ENCODE results near the gene SPRR1A.

Gene SPRR1A, protein sequence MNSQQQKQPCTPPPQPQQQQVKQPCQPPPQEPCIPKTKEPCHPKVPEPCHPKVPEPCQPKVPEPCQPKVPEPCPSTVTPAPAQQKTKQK

GRCh38 chr1:152983743-152984142, at the start of gene SPRR1A:
SPRR1A (plus strand) TSS chr1:152984081; CDS start chr1:152985231, 1,150 bp downstream.
- DNase-seq (ENCODE audit: extremely low read depth in 1 of 2, low read depth in 1 of 2), result no peak

DNA sequence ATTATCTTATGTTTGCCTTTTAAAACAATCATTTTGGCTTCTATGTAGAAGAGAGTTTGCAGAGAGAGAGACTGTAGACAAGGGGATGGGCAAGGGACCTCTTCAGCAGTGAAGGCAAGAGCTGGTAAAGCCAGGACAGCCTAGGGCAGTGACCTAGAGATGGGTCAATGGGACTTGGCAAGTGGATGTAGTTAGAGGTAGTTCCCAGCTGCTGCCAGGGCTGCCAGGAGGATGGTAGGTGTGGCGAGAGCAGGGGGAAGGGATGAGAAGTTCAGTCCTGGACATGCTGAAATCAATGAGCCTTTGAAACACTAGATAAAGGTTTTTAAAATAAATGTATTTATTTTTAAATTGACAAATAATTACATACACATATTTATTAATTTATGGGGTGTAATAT, 43.3 kb upstream of the SPRR1A start:
- no peak for DNase-seq (ENCODE audit: extremely low read depth in 1 of 2, low read depth in 1 of 2)

- no peak for DNase-seq (ENCODE audit: extremely low read depth in 1 of 2, low read depth in 1 of 2)
Measured at GRCh38 chr1:152941037-152941711, 42.7 kb upstream of the SPRR1A start.

- no peak for DNase-seq (ENCODE audit: extremely low read depth in 1 of 2, low read depth in 1 of 2)
Measured at GRCh38 chr1:152942161-152942560, 41.7 kb upstream of the SPRR1A start.

DNA sequence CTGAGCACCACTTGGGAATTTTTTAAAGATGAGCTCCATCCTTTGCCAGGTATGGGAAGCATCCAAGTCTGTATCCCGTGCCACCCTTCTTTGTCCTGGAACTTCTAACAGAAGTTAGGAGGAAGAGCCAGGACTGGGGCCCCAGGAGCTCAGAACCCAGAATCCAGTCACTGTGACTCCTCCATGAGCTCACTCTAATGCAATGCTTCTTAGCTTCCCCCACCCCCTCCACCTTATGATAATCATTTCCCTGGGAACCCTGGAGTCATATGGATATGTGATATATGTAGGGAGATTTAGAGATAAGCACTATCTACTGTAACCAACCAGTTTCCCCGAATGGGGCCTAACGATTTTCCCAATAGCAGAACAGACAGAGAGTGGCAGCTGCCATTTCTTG, 37.6 kb upstream of the SPRR1A start:
- no peak for DNase-seq (ENCODE audit: extremely low read depth in 1 of 2, low read depth in 1 of 2)

DNA sequence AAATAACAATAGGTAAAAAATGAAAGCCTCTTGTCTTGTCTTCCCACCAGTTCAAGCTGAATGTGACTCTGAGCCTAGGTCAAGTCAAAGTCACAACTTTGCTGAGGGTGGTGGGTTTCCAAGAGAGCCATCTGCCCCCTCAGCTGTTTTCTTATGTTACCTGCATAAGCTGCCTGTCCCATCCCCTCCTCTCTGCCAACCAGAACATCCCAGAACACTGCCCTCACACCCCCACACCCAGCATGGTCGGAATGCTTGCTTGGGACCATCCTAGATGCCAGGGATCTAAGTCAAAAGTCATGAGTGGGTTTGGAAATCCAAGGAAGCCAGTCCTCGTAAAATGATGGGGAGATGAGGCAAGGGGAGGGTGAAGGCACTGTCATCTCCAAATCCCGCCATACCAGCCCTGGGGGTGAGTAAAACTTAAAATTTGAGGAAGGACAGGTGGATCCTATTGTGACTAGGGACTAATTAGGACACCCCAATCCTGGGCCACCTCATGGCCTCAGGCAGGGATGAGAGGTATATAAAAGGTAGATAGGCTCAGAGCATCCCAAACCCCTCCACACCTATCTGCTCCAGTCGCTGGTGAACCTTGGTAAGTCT, 37.1 kb upstream of the SPRR1A start, which contains the start of gene SPRR5:
Gene SPRR5 (plus strand): TSS at position 556 of the 606 bp plus-strand sequence. CDS start 1,349 bp downstream, outside the sequence.
- DNase-seq (ENCODE audit: extremely low read depth in 1 of 2, low read depth in 1 of 2), result no peak

GRCh38 chr1:152951711-152952110, 32.2 kb upstream of the SPRR1A start:
- DNase-seq (ENCODE audit: extremely low read depth in 1 of 2, low read depth in 1 of 2), result no peak

DNA sequence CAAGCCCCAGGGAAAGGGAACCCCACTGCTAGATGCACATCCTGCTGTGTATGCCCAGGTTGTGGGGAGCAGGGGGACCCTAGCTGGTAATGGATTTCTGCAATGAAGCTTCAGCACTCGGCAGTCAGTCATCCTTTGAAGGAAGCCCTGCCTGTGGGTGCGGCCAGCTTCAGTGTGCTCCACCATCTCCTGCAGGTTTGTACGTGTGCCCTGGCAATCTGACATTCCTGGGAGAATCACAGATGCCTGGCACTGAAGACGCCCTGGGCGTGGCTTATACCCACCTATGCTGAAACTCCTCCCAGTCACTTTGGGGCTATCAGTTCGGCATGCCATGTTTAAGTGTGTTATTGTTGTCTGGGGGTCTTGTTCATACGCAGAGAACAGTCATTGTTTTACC, 30.1 kb upstream of the SPRR1A start:
- DNase-seq (ENCODE audit: extremely low read depth in 1 of 2, low read depth in 1 of 2), result no peak

DNA sequence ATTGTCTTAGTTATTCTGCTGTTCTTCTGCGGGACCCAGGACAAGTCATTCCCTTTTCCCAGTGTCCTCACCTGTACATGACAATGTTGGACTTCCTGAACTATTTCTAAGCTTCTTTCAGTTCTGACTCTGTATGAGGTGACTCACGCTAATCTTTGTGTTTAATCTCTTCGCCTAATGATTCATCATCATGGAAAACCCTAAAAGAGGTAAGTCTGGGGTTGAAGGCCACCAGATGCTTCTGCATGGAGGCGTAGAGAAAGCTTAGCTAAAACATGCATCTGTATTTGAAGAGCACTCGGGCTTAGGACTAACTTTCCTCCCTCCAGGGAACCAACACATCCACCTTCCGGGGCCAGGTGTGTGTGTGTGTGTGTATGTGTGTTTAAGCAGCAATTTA, 29.4 kb upstream of the SPRR1A start:
- DNase-seq (ENCODE audit: extremely low read depth in 1 of 2, low read depth in 1 of 2), result no peak

GRCh38 chr1:152957561-152957960, 26.3 kb upstream of the SPRR1A start:
- no peak for DNase-seq (ENCODE audit: extremely low read depth in 1 of 2, low read depth in 1 of 2)

GRCh38 chr1:152959273-152959672, 24.6 kb upstream of the SPRR1A start:
- DNase-seq (ENCODE audit: extremely low read depth in 1 of 2, low read depth in 1 of 2), result no peak

- DNase-seq (ENCODE audit: extremely low read depth in 1 of 2, low read depth in 1 of 2), result no peak
Measured at GRCh38 chr1:152959801-152960451, 24.0 kb upstream of the SPRR1A start.

DNA sequence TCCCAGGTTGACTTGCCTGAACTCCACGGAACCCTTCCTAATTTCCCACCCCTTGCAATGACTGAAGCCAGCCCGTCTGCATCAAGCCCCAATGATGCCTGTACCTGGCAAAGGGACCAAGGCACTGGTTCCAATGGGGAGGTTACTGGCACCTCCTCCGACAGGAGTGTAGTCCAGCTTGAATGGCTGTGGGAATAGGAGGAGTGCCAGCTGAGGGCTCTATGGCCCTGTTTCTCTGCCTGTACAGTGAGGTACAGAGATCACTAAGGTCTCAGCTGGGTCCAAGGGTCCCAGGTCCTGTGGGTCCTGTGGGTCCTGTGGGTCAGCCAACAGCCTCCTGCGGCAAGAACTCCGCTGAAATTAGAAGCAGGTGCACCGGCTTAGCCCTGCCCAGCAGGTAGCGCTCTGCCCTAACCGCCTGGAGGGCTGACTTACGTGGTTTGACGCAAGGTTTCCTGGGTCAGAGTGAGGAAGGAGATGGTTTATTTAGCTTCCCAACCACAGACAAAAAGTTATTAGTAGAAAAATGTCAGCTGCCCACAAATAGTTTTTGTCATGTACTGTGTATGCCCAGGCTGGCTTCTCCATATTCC, 23.3 kb upstream of the SPRR1A start:
- DNase-seq (ENCODE audit: extremely low read depth in 1 of 2, low read depth in 1 of 2), result no peak

GRCh38 chr1:152961226-152961891, 22.5 kb upstream of the SPRR1A start:
- no peak for DNase-seq (ENCODE audit: extremely low read depth in 1 of 2, low read depth in 1 of 2)

DNA sequence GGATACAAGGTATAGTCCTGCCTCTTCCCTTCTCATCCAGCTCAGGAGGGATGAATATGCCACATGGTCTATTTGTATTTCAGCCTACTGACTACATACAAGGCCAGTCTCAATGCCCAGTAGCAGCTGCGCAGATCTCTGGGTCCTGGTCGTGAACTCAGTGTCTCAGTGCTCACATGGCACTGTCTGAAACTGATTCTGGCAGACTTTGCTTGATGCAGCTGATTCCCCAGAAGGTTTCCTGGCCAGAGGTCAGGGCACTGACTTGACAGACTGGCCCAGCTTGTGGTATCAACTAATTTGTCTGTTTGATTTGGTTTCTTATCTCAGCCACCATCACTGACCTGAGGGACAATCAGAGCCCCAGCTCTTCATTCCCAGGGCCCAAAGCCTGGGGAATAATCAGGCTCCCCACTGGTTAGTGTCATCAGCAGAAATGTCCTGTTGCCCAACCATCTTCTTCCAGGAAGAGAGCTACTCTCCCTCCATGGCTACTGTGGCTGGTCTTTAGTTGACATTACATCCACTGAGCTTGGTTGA, 20.9 kb upstream of the SPRR1A start:
- DNase-seq (ENCODE audit: extremely low read depth in 1 of 2, low read depth in 1 of 2), result no peak

DNA sequence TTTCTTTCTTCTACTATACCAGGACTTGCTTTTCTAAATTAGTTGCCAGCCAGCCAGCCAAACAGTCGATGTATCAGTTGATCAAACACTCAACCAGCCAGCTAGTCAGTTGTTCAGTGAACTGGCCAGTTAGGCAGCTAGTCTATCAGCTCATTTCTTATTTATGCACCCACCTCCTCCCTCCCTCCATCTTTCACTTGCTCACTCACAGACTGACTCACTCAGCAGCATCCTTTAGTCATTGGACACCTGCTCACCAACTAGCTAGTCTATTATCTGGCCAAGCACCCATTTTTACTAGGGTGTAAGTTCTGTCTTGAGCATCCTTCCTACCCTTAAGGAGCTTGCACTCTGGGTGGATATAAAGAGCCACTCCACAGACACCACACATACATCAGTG, 19.3 kb upstream of the SPRR1A start:
- no peak for DNase-seq (ENCODE audit: extremely low read depth in 1 of 2, low read depth in 1 of 2)

DNA sequence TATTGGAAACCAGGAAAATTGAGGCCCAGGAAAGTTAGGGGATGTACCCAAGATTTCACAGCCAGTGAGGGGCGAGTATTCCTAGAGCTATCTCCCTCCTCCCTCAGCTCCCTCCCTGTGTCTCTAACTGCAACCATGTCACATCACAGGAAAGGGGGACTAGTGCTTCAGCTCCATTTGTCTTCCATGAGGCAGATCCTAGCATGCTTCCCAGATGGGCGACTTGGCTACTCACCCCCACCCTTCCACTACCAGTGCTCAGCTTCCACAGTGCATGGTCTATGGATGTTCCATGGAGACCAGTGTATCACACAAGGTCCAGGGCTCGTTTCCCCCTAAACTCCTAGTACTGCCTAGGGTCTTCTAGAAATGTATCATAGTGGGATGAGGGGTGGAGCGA, 18.0 kb upstream of the SPRR1A start:
- DNase-seq (ENCODE audit: extremely low read depth in 1 of 2, low read depth in 1 of 2), result no peak

DNA sequence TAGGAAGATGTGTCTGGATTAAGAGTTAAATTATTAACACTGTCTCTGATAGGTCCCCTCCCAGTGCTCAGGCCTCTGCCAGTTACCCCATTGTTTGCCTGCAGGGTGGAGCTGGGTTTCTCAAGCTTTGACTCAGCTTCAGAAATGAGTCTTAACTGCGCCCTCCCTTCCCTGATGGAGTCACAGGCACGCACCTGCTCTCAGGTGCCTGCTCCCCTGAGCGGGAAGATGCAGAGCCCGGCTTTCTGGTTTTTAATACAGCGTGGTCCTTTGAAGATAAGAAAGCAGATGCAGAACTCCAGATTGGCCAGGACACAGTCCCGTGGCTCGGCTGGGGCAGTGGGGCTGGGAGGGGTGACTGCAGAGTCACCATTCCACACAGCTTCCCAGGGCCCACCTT, 16.7 kb upstream of the SPRR1A start:
- DNase-seq (ENCODE audit: extremely low read depth in 1 of 2, low read depth in 1 of 2), result no peak

DNA sequence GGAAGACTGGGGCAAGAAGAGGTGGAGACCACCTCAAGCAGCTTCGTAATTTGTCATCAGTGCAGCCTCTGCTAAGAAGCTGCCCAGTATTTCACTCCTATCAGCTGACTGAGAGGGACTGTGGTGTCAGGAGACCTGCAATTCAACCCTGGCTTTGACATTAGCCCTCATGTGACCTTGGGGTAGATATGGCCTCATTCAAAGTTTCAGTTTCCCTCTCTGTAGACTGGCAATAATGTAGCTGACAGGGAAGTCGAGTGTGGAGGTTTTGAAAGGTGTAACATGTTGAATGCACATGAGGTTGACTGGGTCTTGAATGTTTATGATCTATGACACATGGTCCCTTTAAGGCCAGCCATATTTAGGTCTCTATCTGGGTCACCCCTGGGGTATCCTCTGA, 15.6 kb upstream of the SPRR1A start:
- DNase-seq (ENCODE audit: extremely low read depth in 1 of 2, low read depth in 1 of 2), result no peak

GRCh38 chr1:152969036-152969435, 14.8 kb upstream of the SPRR1A start:
- DNase-seq (ENCODE audit: extremely low read depth in 1 of 2, low read depth in 1 of 2), result no peak

GRCh38 chr1:152970495-152970894, 13.4 kb upstream of the SPRR1A start, which contains the start of gene SPRR4:
SPRR4 (plus strand) TSS chr1:152970648; CDS start chr1:152971891, 1,243 bp downstream.
- DNase-seq (ENCODE audit: extremely low read depth in 1 of 2, low read depth in 1 of 2), result no peak

Measured in stimulated activated CD8-positive, alpha-beta memory T cell treated with anti-CD3 and anti-CD28 coated beads, Interleukin-7, amount 100 ng/mL, for 48 hours (primary cell).